GM12801 (cell line): ENCODE data around the gene SEC14L3.

Source experiments
- CTCF ChIP-seq: IDR thresholded peaks from one replicate; pipeline ENCODE4 v1.5.1; 2011; ENCODE audit warnings: control low read depth; ENCODE audit not compliant: insufficient read length; ENCODE audit errors: extremely low read depth

Gene SEC14L3

GRCh38 chr22:30424534-30425326 lies 47.1 kb downstream of the SEC14L3 start:
- no peak for TF ChIP-seq CTCF

DNA sequence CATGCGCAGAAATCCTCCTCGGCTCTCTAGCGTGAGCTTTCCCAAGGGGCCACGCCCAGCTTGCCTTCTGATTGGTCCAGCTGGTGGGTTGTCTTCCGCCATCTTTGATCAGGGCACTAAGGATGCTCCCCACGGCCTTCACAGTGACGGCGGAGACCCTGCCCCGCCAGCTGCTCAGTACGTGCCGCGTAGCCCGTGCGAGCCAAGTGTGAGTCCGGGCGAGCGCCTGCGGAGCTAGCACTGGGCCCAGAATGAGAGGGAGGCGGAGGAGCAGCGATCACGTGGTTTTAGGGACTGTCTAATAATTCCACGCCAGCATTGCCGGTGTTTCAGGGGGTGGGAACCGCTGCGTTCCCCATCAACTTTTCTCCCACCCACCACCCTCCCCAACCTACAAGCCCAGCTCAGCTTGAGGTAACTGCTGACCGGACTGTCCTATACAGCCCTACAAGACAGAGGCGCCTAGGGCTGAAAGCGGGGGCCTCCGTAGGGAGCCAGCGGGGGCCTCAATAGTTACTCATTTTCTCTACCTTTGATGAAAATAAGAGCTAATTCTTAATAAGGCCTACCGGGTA lies 47.8 kb downstream of the SEC14L3 start:
- no peak for TF ChIP-seq CTCF

GRCh38 chr22:30423301-30423958 lies 48.4 kb downstream of the SEC14L3 start:
- TF ChIP-seq CTCF, result no peak

DNA sequence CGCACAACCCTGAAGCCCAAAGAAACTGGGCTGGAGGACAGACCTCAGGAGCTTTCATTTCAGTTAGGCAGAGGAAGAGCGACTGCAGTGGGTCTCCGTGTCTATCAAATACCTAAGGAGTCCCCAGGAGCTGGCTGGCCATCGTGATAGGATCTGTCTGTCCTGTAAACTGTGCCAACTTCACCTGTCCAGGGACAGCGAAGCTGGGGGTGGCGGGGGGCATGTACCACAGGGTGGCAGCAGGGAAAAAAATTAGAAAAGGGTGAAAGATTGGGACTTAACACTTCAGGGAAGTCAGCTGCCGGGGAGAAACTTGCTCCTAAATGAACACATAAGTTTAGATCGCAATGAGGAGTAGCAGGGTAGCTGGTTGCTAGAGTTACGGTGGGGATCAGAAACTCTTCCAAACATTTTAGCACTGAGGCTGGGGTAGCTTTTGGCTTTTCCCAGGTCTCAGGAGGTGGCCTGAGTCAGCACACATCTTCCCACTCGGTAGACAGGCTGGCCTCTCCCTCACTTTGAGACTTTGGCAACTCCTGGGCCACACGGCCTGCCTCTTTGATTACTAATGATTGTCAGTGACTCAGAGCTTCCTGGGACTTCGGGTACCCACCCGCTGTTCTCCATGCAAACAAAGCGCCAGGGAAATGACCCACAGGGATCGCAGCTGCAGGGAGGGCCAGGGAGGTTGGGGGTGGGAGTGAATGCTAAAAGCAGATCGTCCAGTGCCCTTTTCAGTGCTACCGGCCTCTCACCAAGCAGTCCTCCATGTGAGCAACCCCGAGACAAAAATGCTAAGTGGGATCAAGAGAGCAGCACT lies 49.1 kb downstream of the SEC14L3 start:
- no peak for TF ChIP-seq CTCF

DNA sequence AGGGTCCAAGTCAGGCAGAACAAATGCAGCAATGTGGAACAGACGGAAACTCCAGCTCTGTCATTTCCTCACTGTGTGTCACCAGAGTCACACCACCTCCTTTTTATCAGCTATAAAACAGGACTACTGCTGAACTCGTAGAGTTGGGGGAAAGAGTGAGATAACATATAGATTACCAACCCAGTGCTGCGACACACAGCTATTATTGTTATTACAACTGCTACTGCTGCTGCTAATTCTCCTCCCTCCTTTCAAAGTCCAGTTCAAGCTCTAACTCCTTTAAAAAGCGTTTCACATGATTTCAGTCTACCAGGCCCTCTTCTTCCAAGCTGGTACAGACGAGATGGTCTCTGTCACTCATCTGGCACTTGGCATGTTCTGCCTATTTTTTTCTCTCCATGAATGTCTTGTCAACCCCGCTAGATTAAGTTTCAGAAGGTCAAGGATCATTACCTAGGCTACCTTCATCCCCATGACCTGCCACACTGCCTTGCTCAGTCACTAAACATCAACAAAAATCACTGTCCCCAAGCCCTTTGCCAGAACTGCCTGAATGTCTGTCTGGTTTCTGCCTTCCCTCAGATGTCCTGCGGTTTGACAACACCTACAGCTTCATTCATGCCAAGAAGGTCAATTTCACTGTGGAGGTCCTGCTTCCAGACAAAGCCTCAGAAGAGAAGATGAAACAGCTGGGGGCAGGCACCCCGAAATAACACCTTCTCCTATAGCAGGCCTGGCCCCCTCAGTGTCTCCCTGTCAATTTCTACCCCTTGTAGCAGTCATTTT lies 49.9 kb downstream of the SEC14L3 start:
- no peak for TF ChIP-seq CTCF

- TF ChIP-seq CTCF, result no peak
These were observed 51.3 kb downstream of the SEC14L3 start for GRCh38 chr22:30420347-30421125.
